Activated T-cell treated with anti-CD3 and anti-CD28 coated beads, Interleukin-2, amount 50 U/mL, for 24 hours (primary cell): ENCODE data around the gene USP17L21.
"Not testable (repeated sequence)": the region's sequence is repeated elsewhere in the genome, so short reads cannot be mapped to it uniquely, and the experiment has no call there.

ENCODE experiments used
- DNase-seq: peaks from one replicate; pipeline ENCODE4 v3.0.0-alpha.2; 2020
- H3K27ac Mint-ChIP-seq: 2 replicates; pipeline ENCODE4 v1.8.0; 2020; ENCODE audit warnings: mild to moderate bottlenecking, mixed read lengths
- H3K27me3 Mint-ChIP-seq: 2 replicates; pipeline ENCODE4 v1.8.0; 2020; ENCODE audit warnings: mixed read lengths
- H3K36me3 Mint-ChIP-seq: 2 replicates; pipeline ENCODE4 v1.8.0; 2020; ENCODE audit warnings: low read depth, mixed read lengths
- H3K4me1 Mint-ChIP-seq: 2 replicates; pipeline ENCODE4 v1.8.0; 2020; ENCODE audit warnings: low read depth, mixed read lengths
- H3K4me3 Mint-ChIP-seq: 2 replicates; pipeline ENCODE4 v1.8.0; 2020; ENCODE audit warnings: mild to moderate bottlenecking, moderate library complexity, mixed read lengths
- H3K9me3 Mint-ChIP-seq: 2 replicates; pipeline ENCODE4 v1.8.0; 2020; ENCODE audit warnings: mixed read lengths

The USP17L21 gene

GRCh38 chr4:9262572-9262971, at the start of gene USP17L21:
USP17L21 (plus strand) TSS chr4:9262872; CDS start chr4:9262872, 0 bp downstream.
- H3K27me3 Mint-ChIP-seq, H3K9me3 Mint-ChIP-seq, H3K4me1 Mint-ChIP-seq, H3K4me3 Mint-ChIP-seq, H3K27ac Mint-ChIP-seq, H3K36me3 Mint-ChIP-seq, DNase-seq: not testable (repeated sequence)

- not testable (repeated sequence) for H3K4me1 Mint-ChIP-seq, H3K4me3 Mint-ChIP-seq, H3K27ac Mint-ChIP-seq, H3K27me3 Mint-ChIP-seq, H3K36me3 Mint-ChIP-seq, DNase-seq, H3K9me3 Mint-ChIP-seq
Observed at GRCh38 chr4:9214701-9215100, 48.0 kb upstream of the USP17L21 start.

GRCh38 chr4:9215105-9215504, 47.6 kb upstream of the USP17L21 start, which contains the start of gene USP17L11:
USP17L11 (plus strand) TSS chr4:9215405; CDS start chr4:9215405, 0 bp downstream.
- not testable (repeated sequence) for H3K36me3 Mint-ChIP-seq

GRCh38 chr4:9219852-9220251, 42.8 kb upstream of the USP17L21 start, which contains the start of gene USP17L12:
USP17L12 (plus strand) TSS chr4:9220152; CDS start chr4:9220152, 0 bp downstream.
- H3K4me3 Mint-ChIP-seq, H3K4me1 Mint-ChIP-seq, H3K27me3 Mint-ChIP-seq, H3K27ac Mint-ChIP-seq, H3K36me3 Mint-ChIP-seq, H3K9me3 Mint-ChIP-seq, DNase-seq: not testable (repeated sequence)

More at GRCh38 chr4:9215105-9215504, 47.6 kb upstream of the USP17L21 start, which contains the start of gene USP17L11:
- not testable (repeated sequence) for H3K4me3 Mint-ChIP-seq, H3K4me1 Mint-ChIP-seq, DNase-seq, H3K27ac Mint-ChIP-seq, H3K9me3 Mint-ChIP-seq, H3K27me3 Mint-ChIP-seq

- H3K27me3 Mint-ChIP-seq, H3K9me3 Mint-ChIP-seq, H3K27ac Mint-ChIP-seq, DNase-seq, H3K36me3 Mint-ChIP-seq, H3K4me1 Mint-ChIP-seq, H3K4me3 Mint-ChIP-seq: not testable (repeated sequence)
Observed at GRCh38 chr4:9224596-9224995, 38.1 kb upstream of the USP17L21 start, which contains the start of gene USP17L13. USP17L13 (plus strand) TSS chr4:9224896; CDS start chr4:9224896, 0 bp downstream.

- not testable (repeated sequence) for H3K4me1 Mint-ChIP-seq, H3K27me3 Mint-ChIP-seq, H3K36me3 Mint-ChIP-seq, H3K27ac Mint-ChIP-seq, H3K9me3 Mint-ChIP-seq, H3K4me3 Mint-ChIP-seq
- peak; percentile 13 for DNase-seq
Observed at GRCh38 chr4:9230249-9230648, 32.4 kb upstream of the USP17L21 start.

GRCh38 chr4:9234085-9234484, 28.6 kb upstream of the USP17L21 start, which contains the start of gene USP17L15:
USP17L15 (plus strand) TSS chr4:9234385; CDS start chr4:9234385, 0 bp downstream.
- DNase-seq, H3K27me3 Mint-ChIP-seq, H3K9me3 Mint-ChIP-seq, H3K4me1 Mint-ChIP-seq, H3K4me3 Mint-ChIP-seq, H3K27ac Mint-ChIP-seq, H3K36me3 Mint-ChIP-seq: not testable (repeated sequence)

- not testable (repeated sequence) for H3K36me3 Mint-ChIP-seq, H3K4me3 Mint-ChIP-seq, DNase-seq, H3K4me1 Mint-ChIP-seq, H3K27me3 Mint-ChIP-seq, H3K27ac Mint-ChIP-seq, H3K9me3 Mint-ChIP-seq
Observed at GRCh38 chr4:9238461-9238860, 24.2 kb upstream of the USP17L21 start.

- not testable (repeated sequence) for H3K9me3 Mint-ChIP-seq, DNase-seq, H3K4me1 Mint-ChIP-seq, H3K36me3 Mint-ChIP-seq, H3K4me3 Mint-ChIP-seq, H3K27ac Mint-ChIP-seq, H3K27me3 Mint-ChIP-seq
Observed at GRCh38 chr4:9243579-9243978, 19.1 kb upstream of the USP17L21 start, which contains the start of gene USP17L17. USP17L17 (plus strand) TSS chr4:9243879; CDS start chr4:9243879, 0 bp downstream.

- not testable (repeated sequence) for H3K27ac Mint-ChIP-seq, H3K4me1 Mint-ChIP-seq, H3K36me3 Mint-ChIP-seq, H3K27me3 Mint-ChIP-seq, H3K4me3 Mint-ChIP-seq, H3K9me3 Mint-ChIP-seq
- DNase-seq = peak; percentile 21
Observed at GRCh38 chr4:9247953-9248680, 14.6 kb upstream of the USP17L21 start, which contains the start of gene USP17L18. USP17L18 (plus strand) TSS chr4:9248630; CDS start chr4:9248630, 0 bp downstream.

GRCh38 chr4:9253078-9253477, 9.6 kb upstream of the USP17L21 start, which contains the start of gene USP17L19:
USP17L19 (plus strand) TSS chr4:9253378; CDS start chr4:9253378, 0 bp downstream.
- H3K27ac Mint-ChIP-seq, H3K4me1 Mint-ChIP-seq, H3K27me3 Mint-ChIP-seq, H3K36me3 Mint-ChIP-seq, H3K9me3 Mint-ChIP-seq, DNase-seq, H3K4me3 Mint-ChIP-seq: not testable (repeated sequence)

GRCh38 chr4:9257824-9258223, 4.8 kb upstream of the USP17L21 start, which contains the start of gene USP17L20:
USP17L20 (plus strand) TSS chr4:9258124; CDS start chr4:9258124, 0 bp downstream.
- H3K27ac Mint-ChIP-seq, H3K4me1 Mint-ChIP-seq, H3K9me3 Mint-ChIP-seq, DNase-seq, H3K4me3 Mint-ChIP-seq, H3K27me3 Mint-ChIP-seq, H3K36me3 Mint-ChIP-seq: not testable (repeated sequence)

GRCh38 chr4:9267319-9267718, 4.6 kb downstream of the USP17L21 start, which contains the start of gene USP17L22:
USP17L22 (plus strand) TSS chr4:9267619; CDS start chr4:9267619, 0 bp downstream.
- not testable (repeated sequence) for H3K4me3 Mint-ChIP-seq, H3K27me3 Mint-ChIP-seq, H3K36me3 Mint-ChIP-seq, H3K27ac Mint-ChIP-seq, H3K4me1 Mint-ChIP-seq, DNase-seq, H3K9me3 Mint-ChIP-seq

GRCh38 chr4:9271719-9272118, 9.0 kb downstream of the USP17L21 start:
- not testable (repeated sequence) for H3K27ac Mint-ChIP-seq, H3K9me3 Mint-ChIP-seq, H3K36me3 Mint-ChIP-seq, H3K27me3 Mint-ChIP-seq, H3K4me1 Mint-ChIP-seq, H3K4me3 Mint-ChIP-seq
- peak; percentile 33 for DNase-seq
